ENCODE measurements around the gene TRPT1.

TRPT1 gene, protein sequence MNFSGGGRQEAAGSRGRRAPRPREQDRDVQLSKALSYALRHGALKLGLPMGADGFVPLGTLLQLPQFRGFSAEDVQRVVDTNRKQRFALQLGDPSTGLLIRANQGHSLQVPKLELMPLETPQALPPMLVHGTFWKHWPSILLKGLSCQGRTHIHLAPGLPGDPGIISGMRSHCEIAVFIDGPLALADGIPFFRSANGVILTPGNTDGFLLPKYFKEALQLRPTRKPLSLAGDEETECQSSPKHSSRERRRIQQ

DNA sequence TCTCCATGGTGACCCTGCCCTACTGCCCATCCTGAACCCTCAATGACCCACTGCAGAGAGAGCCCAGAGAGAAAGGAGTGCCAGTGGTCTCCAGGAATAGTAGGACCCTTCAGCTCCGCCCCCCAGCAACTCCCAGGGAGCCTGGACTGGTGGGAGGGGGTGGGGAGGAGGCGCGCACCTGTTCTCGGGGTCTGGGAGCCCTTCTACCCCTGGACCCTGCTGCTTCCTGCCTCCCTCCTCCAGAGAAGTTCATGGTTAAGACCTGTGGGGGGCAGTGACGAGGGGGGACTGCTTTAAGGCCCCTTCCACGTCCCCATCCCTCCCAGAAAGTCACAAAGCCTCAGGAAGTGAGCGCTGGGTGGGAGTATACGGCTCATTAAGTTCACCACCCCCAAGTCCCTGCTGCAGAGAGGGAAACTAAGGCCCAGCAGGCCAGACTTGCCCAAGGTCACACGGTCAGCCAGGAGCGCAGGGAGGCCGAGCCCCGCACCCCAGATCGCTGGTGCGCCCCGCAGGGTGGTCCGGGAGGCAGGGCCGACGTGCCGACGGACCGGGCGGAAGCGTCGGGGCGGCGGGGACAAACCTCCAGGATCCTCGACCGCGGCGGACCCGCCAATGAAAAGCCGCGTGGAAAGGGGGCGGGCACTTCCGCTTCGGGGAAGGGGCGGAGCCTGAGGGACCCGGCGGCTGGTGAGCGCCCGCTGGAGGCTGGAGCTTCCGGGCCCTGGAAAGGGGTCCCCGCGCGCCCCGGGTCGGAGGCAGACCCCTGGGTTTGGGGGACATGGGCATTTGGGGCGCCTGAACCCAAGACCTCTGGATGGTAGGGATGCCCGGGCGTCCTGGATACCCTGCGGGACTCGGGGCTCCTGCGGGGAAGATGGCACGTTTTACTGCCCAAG, at the start of gene TRPT1, which contains the start of gene NUDT22:
Gene TRPT1, minus strand, starts transcription at position 579 of the 899 bp plus-strand sequence. Its CDS starts 326 bp downstream, at position 253.
Gene NUDT22, plus strand, starts transcription at position 667 of the 899 bp plus-strand sequence. CDS start 379 bp downstream, outside the sequence.
- no peak for DNase-seq (ENCODE audit: low read depth, low spot score)

DNA sequence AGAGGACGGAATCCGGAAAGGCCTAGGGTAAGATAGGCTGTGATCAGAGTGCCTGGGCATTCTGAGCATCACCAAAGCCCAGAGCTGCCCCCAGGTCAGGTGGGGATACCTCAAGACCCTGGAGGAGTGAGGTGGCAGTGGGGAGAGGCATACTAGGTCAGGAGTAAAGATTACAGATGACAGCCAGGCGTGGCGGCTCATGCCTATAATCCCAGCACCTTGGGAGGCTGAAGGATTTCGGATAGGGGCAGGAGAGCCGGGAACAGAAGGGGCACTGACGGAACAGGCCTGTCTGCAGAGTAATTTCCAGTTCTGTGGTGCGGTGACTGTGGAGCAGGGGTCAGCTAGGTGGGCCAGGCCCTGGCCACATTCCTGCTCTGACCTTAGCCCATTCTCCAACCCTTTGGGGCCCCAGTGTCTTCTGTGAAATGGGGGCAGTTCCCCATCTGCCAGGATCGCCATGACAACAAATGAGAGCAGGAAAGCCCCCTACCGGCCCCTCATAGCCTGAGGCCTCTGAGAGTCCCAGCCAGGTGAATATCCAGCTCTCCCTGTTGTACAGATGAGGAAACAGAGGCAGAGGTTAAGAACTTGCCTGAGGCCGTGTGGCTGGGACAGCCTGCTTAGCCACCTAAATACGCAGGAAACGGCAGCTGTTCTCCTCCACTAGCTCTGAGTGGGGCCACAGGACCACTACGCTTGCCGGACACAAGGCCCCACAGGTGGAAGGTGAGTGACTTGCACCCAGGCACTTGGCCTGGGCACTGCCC, 49.2 kb upstream of the TRPT1 start:
- no peak for DNase-seq (ENCODE audit: low read depth, low spot score)

DNA sequence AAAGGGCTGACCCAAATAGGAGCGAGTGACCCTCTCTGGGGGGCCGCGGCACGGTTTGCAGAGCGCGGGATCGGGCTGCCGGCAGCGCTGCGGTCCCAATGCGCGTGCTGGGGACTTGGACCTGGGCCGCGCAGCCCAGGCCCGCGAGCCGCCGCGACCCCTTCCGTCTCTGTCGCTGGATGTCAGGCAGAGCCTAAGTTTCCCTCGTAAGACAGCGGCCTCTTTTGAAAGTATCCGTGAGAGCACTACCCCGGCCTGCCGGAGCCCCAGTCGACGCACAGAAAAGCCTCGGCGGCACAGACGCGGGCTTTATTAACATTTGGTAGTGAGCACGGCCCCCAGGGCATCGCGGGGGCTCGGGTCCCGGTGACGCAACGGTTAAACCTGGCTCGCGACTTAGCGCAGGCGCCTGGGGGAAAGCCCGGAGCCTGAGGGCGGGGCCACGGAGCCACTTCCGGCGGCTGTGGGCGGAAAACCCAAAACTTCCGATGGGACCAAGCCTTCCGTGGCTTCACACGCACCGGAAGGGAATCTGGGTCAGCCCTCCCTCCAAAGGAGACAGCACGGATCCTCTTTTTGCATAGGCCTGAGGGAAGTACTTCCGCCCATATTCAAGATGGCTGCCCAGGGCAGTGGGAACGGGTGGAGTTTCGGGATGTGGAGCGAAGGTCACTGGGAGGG, 43.7 kb upstream of the TRPT1 start:
- DNase-seq (ENCODE audit: low read depth, low spot score), result peak; percentile 99

DNA sequence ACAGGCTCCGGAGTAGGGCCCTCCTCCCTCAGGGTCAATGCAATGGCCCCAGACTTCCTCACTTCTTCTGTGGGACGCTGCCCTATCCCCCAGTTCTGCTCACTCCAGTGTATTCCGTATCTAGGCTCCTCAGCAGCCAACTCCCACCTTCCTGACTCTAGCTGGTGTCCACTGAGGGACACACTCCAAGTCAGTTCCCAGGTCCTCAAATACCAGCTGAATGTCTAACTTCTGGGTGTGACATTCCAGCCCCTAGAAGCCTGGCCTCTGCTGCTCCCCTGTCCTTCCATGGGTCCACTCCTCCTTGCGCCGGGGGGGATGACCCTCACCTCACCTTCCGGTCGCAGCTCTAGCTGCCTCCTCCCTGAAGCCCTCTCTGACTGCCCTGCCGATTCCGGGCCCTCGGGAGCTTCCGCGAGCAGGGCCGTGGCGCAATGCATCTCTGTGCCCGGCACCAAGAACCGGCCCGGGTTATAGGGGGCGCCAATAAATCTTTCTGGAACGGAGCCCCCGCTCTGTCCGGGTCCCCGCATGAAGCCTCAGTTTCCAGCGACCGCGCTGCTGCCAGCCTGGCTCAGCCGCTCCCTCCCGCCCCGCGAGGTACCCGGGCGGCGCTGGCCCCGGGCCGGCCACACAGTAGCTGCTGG, 43.0 kb upstream of the TRPT1 start:
- DNase-seq (ENCODE audit: low read depth, low spot score), result no peak

DNA sequence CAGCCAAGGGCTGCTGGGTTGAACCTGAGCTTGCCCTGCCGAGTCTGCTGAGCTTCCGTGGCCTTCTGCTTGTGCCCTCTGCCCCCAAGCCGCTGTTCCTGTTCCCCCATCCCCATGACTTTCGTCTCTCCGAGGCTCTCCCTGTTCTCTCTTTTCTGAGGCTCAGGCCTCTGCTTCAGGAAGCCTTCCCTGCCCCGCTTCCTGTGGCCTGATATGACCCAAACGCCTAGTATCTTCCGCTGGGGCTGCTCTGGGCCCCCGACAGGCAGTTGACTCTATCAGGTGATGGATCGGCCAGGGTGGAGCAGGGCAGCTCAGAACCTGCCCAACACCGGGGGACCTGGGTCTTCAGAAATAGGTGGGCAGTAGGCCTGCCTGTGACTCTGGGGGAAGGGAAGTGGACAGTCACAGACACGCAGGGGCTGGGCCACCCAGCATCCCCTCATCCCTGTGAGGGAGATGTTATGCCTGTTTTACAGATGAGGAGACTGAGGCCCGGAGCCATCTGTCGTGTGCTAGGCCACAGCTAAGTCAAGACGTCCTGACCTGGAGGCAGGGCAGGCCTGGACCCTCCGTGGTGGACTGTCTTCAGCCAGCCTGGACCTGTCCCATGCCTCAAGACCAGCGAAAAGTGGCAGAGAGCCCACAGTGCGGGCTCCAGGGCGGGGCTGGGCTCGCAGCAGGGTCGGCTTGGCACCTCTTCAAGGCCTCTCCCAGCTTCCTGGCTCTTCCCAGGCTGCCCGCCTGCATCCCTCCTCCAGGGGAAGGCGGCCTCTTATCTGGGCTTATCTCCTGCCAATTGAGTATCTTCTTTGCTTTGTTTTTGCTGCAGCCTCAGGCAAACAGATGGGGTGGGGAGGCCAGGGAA, 42.3 kb upstream of the TRPT1 start:
- no peak for DNase-seq (ENCODE audit: low read depth, low spot score)

DNA sequence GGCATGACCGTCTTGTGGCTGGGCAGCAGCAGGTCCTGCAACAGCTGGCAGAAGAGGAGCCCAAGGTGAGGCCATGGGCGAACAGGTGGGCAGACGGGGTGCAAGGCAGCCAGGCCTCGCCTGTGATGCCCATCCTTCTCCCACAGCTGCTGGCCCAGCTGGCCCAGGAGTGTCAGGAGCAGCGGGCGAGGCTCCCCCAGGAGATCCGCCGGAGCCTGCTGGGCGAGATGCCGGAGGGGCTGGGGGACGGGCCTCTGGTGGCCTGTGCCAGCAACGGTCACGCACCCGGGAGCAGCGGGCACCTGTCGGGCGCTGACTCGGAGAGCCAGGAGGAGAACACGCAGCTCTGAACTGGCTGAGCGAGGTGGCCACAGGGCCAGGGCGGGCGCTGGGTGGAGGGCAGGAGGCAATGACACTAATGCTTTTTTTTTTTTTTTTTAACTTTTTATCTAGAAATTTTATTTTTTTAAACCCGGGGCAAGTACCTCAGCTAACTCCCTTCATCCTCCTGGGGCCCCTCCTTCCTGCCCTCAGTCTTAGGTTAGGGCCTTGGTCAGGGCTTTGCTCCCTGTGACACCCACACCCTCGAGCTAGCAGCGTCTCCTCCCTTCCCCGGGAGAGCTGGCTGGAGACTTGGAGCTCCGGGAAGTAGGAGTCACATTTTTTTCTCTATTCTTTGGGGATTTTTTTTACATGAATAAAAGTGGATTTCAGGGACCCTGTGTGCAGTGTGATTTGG, 41.4 kb upstream of the TRPT1 start:
- DNase-seq (ENCODE audit: low read depth, low spot score), result no peak

DNA sequence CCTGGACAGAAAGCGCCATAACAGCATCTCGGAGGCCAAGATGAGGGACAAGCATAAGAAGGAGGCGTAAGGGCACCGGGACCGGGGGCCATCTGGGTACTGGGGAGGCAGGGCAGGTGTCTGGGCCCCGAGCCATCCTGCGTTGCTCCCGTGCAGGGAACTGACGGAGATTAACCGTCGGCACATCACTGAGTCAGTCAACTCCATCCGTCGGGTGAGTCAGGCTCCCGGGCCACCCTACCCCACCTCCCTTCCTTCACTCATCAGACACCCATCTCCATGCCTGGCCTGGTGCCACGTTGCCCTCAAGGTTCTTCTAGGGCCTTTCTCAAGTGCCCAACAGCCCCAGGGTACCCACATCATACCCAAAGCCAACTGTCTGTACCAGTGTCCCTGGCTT, 40.4 kb upstream of the TRPT1 start:
- DNase-seq (ENCODE audit: low read depth, low spot score), result no peak

DNA sequence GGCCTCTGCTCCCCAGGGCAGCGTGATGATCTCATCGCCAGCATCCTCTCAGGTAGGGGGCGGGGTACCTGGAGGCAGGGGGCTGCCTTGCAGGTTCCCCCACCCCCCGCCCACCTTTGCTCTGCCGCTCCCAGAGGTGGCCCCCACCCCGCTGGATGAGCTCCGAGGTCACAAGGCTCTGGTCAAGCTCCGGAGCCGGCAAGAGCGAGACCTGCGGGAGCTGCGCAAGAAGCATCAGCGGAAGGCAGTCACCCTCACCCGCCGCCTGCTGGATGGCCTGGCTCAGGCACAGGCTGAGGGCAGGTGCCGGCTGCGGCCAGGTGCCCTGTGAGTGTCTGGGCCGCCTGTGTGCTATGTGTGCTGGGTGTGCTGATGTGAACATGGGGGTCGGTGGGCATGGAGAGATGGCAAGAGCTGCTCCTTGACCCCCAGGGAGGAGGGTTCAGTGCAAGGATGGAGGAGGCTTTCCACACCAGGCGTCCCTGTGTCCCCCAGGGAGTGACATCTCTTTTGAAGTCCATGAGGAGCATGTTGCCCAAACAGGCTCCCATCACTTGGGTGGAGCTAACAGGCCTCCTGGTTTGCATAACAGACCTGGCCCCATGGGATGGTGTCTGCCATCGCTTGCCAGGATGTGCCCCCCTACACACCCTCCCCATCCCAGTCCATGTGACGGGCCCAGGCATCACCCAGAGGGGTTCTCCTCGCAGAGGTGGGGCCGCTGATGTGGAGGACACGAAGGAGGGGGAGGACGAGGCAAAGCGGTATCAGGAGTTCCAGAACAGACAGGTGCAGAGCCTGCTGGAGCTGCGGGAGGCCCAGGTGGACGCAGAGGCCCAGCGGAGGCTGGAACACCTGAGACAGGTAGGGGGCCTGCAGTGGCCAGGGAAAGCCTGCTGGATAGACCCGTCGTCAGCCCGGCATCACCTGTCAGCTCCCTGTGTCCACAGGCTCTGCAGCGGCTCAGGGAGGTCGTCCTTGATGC, 39.5 kb upstream of the TRPT1 start:
- no peak for DNase-seq (ENCODE audit: low read depth, low spot score)

DNA sequence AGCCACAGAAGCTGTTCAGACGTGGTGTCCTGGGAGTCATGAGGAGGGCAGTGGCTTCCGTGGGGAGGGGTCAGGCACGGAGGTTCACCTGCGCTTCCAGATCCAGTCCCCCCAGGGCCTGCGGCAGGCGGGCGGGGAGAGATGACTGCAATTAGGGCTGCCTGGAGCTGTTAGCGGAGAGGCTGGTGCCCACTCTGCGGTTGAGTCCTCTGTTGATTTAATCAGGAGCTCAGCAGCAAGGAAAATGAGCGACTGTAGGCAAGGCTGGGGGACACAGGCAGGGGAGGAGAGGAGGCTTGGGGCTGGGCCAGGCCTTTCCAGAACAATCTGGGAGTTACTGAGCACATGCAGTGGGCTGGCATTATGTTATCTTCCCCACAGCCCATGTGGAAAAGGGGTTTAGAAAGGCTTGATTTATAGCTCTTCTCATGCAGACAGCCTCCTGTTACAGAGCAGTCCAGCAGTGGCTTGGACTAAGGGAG, 38.4 kb upstream of the TRPT1 start:
- DNase-seq (ENCODE audit: low read depth, low spot score), result no peak

DNA sequence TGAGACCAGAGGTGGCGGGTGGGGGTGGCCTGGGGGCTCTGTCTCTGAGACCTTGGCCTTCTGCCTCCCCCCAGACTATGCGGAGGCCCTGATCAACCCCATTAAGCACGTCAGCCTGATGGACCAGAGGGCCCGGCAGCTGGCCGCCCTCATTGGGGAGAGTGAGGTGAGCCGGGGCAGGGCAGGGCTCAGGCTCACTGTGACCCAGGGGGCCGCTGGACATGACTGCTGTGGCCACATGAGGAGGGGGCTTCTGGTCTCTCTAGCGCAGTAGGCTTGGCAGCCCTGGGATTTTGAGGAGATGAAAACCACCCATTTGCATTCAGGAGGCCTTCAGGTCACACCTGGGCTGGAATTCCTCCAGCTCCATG, 37.9 kb upstream of the TRPT1 start:
- DNase-seq (ENCODE audit: low read depth, low spot score), result no peak

DNA sequence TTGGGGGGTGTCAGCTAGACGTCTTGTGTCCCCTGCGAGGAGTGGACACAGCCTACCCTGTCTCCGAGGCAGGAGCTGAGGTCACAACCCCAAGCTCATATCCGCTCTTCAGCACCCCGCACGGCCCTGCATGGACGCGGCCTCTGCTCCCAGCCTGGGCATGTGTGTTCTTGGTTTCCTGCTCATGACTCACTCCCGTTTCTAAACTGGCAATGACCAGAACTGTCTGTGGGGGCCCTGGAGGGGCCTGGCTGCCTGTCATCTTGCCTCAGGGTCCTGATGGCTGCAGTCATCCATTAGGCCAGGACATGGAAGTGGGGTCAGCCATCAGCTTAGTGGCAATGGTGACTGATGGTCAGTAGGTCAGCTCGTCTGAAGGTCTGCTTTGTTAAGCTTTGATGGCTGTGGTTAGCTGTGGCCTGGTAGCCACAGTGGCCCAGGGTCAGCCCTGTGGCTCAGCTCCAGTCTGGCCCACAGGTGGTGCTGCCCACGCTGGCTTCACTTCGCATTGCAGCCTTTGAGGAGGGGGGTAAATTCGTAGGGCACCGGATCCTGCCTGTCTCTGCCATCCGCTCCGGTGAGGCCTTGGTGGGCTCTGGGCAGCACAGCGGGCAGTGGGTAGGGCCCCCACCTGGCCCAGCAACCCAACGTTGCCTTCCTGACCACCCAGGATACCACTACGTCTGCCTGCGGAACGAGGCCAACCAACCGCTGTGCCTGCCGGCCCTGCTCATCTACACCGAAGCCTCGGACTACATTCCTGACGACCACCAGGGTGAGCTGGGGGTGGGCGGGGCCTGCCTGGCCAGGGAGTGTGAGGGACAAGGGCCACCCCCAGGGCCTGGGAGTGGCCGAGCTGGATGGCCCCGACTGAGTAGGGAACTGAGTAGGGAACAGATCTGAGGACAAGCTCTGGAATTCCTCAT, 37.3 kb upstream of the TRPT1 start:
- no peak for DNase-seq (ENCODE audit: low read depth, low spot score)

DNA sequence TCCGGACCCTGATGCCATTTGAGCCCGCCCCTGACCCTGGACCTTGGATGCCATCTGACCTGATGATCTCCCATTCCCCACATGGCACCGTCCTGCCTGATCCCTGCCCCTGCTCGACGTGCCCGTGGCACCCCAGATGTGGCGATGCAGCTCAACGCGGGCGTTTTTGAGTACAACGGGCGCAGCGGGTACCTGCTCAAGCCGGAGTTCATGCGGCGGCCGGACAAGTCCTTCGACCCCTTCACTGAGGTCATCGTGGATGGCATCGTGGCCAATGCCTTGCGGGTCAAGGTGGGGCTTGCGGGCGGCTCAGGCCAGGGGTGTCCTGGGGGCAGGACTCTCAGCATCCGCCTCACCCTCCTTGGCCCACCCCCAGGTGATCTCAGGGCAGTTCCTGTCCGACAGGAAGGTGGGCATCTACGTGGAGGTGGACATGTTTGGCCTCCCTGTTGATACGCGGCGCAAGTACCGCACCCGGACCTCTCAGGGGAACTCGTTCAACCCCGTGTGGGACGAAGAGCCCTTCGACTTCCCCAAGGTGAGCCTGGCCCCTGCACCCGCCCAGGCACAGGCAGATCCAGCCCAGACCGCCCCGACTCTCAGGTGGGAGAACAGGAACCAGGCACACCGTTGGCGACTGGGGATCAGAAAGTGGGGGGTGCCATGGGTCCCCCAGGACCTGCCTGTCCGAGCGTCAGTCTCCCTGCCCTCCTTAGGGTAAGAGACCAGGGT, 36.5 kb upstream of the TRPT1 start:
- no peak for DNase-seq (ENCODE audit: low read depth, low spot score)

DNA sequence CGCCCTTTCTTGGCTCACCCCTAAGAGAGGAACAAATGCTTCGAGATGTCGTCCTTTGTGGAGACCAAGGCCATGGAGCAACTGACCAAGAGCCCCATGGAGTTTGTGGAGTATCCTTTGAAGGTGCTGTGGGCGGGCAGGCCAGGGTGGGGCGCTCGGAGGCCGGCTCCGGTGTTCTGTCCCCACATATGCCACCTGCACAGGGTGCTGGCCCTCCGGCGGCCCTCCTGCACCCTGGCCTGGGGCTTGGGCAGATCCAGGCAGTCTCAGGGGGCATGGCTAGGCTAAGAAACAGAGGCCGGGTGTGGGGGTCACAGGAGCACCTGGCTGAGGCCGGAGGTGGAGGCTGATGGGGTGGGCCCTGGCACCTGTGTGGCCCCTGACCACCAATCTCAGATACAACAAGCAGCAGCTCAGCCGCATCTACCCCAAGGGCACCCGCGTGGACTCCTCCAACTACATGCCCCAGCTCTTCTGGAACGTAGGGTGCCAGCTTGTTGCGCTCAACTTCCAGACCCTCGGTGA, 35.6 kb upstream of the TRPT1 start:
- no peak for DNase-seq (ENCODE audit: low read depth, low spot score)

DNA sequence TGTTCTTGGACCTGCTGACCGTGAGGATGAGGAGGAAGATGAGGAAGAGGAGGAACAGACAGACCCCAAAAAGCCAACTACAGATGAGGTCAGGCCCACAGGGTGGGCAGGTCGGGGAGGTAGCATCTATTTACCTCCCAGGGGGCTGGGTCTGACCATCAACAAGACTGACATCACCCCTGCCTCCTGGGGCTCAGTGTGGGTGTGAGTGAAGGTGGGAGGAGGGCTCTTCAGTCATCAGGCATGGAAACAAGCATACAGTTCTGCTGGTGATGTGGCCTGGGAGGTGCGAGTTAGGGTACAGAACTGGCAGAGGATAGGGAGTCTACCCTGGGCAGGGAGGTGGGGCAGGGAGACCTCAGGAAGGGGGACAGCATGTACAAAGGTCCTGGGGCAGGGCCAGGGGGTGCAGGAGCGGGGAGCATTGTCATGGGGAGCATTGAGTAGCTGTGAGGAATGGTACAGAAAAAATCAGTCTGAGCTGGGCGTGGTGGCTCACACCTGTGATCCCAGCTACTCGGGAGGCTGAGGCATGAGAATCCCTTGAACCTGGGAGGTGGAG, 34.2 kb upstream of the TRPT1 start:
- no peak for DNase-seq (ENCODE audit: low read depth, low spot score)

DNA sequence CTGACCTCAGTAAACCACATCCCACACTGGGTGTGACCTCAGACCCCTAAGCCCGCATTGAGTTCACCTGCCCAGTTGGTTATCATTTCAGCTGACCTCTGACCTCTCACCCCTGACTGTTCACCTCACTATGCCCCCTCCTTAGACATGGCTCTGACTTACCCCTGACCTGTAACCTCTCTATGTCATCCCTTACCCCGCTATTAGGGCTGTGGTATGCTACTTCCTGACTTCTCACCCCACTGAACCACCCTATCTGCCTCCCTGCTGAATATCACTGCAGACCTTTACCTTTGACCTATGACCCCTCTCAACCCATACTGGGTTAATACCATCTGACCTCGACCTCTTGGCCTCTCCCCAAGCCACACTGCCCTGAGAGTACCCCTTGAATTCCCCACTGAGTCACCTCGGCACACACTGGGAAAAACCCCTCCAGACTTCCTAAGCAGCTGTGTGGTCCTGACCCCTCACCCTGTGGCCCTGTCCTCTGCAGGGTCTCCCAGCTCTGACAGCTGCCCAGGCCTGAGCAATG, 33.6 kb upstream of the TRPT1 start:
- no peak for DNase-seq (ENCODE audit: low read depth, low spot score)
